ENCODE measurements around the gene CCDC142. TPM values are rescaled to one million over a fixed set of nuclear protein-coding genes. Genes with fewer than 3 reads are reported as not detected.

Gene CCDC142
- polyA plus RNA-seq, 1 of the 3 experiments (the other 2 are of a cell fraction) = 8.7 TPM

- WGBS (ENCODE audit: low lambda C conversion rate) = 91% methylated on average over 44 of the region's 60 CpGs
- H3K9me3 ChIP-seq = no peaks in the 10 kb centered on the region
- H3F3A ChIP-seq (replicated peaks; ENCODE audit: insufficient read depth) = peaks cover 11% of the 10 kb centered on the region
- TF ChIP-seq ZBTB33 (IDR thresholded peaks at IDR 0.05; ENCODE audit: borderline replicate concordance, low read depth) (no peak), TEAD4 (IDR thresholded peaks at IDR 0.05; ENCODE audit: borderline replicate concordance, insufficient read depth) (no peak)
- DNase-seq = peak; percentile 57
- peak overlapping the region; percentile 68 to 90 for H3K4me3 ChIP-seq (ENCODE audit: low read depth in 2 of 2, low read length in 1 of 2)
- peak overlapping the region; percentile 71 for H3K9ac ChIP-seq
- H2AFZ ChIP-seq (ENCODE audit: low read depth) = no peak overlapping the region
- H3K27ac ChIP-seq (ENCODE audit: low read depth in 2 of 2, low read length in 1 of 2) = peak overlapping the region in 1 of 2 experiments; percentile 95; a peak in 1 of 4 replicates
- H3K9me2 ChIP-seq = no peaks in the 10 kb centered on the region
- ChIA-PET POLR2A (interaction anchor here (0.7 to 1.9 kb wide), 6 partner anchors 14 to 38 kb away, joined by 4 to 6 read pairs (median 4); partner anchors contain the start of genes AUP1, CCDC142, HTRA2 and LOXL3), CTCF (interaction anchor here (1.4 to 3.1 kb wide), 6 partner anchors 11 to 73 kb away, joined by 3 to 14 read pairs (median 10); partner anchors contain the start of genes AUP1, CCDC142, DQX1 and HTRA2)
- H3K4me2 ChIP-seq = peak overlapping the region; percentile 99
- peaks cover 9 to 18% of the 10 kb centered on the region in 2 experiments; a peak in 1 of 4 replicates for H3K4me1 ChIP-seq (ENCODE audit: control insufficient read depth in 1 of 2, insufficient read depth in 2 of 2, low read depth in 1 of 2, low read length in 1 of 2)
- peaks cover 4% of the 10 kb centered on the region in 2 experiments for H3K36me3 ChIP-seq (replicated peaks in 1 of 2; ENCODE audit: control insufficient read depth in 1 of 2, insufficient read depth in 2 of 2, low read length in 1 of 2)
- H3K79me2 ChIP-seq (ENCODE audit: insufficient read depth) = peaks cover 23% of the 10 kb centered on the region; the same call in 1 of the 2 replicates
- H3K27me3 ChIP-seq (ENCODE audit: insufficient read depth) = no peaks in the 10 kb centered on the region
- no peaks in the 10 kb centered on the region for H4K20me1 ChIP-seq (ENCODE audit: insufficient read depth)
These were observed 32.6 kb upstream of the CCDC142 start for GRCh38 chr2:74515271-74515980.

- ChIA-PET POLR2A (interaction anchor here (0.7 to 1.9 kb wide), 12 partner anchors 8 to 74 kb away, joined by 3 to 6 read pairs (median 4); partner anchors contain the start of genes AUP1, CCDC142, DQX1 and HTRA2), CTCF (interaction anchor here (1.4 to 3.1 kb wide), 6 partner anchors 12 to 74 kb away, joined by 3 to 14 read pairs (median 10); partner anchors contain the start of genes AUP1, CCDC142, DQX1 and HTRA2)
- Histone ChIP-seq H3K9me2 (no peaks in the 10 kb centered on the region), H3F3A (replicated peaks; ENCODE audit: insufficient read depth) (peaks cover 16% of the 10 kb centered on the region), H3K9ac (peak within 1 kb of the TSS; percentile 71), H2AFZ (ENCODE audit: low read depth) (peak within 1 kb of the TSS; percentile 90), H4K20me1 (ENCODE audit: insufficient read depth) (no peaks in the 10 kb centered on the region), H3K4me2 (peak within 1 kb of the TSS; percentile 99), H3K4me1 (ENCODE audit: control insufficient read depth in 1 of 2, insufficient read depth in 2 of 2, low read depth in 1 of 2, low read length in 1 of 2) (peaks cover 9 to 18% of the 10 kb centered on the region in 2 experiments; a peak in 1 of 4 replicates), H3K27ac (ENCODE audit: low read depth in 2 of 2, low read length in 1 of 2) (peak within 1 kb of the TSS; percentile 53 to 95; a peak in 3 of 4 replicates), H3K79me2 (ENCODE audit: insufficient read depth) (peaks cover 23% of the 10 kb centered on the region; the same call in 1 of the 2 replicates), H3K9me3 (no peaks in the 10 kb centered on the region), H3K27me3 (ENCODE audit: insufficient read depth) (no peaks in the 10 kb centered on the region), H3K36me3 (replicated peaks in 1 of 2; ENCODE audit: control insufficient read depth in 1 of 2, insufficient read depth in 2 of 2, low read length in 1 of 2) (peaks cover 4% of the 10 kb centered on the region in 2 experiments), H3K4me3 (ENCODE audit: low read depth in 2 of 2, low read length in 1 of 2) (peak within 1 kb of the TSS; percentile 68 to 90)
- WGBS (ENCODE audit: low lambda C conversion rate) = 30% methylated on average over 18 of the region's 82 CpGs
- DNase-seq = peak; percentile 96
- TF ChIP-seq ZBTB33 (IDR thresholded peaks at IDR 0.05; ENCODE audit: borderline replicate concordance, low read depth) = no peak
- TF ChIP-seq RXRA (IDR thresholded peaks at IDR 0.05; ENCODE audit: borderline replicate concordance, low read depth) = no peak
- TF ChIP-seq FOXM1 (IDR thresholded peaks at IDR 0.05; ENCODE audit: low read depth) = no peak
- TF ChIP-seq USF1 (IDR thresholded peaks at IDR 0.05; ENCODE audit: borderline replicate concordance, low read depth) = no peak
- TF ChIP-seq MAX (IDR thresholded peaks at IDR 0.05; ENCODE audit: low read depth) = no peak
- no peak for TF ChIP-seq SIN3A (IDR thresholded peaks at IDR 0.05; ENCODE audit: borderline replicate concordance, low read depth, low read length)
- no peak for TF ChIP-seq USF2 (IDR thresholded peaks at IDR 0.05; ENCODE audit: borderline replicate concordance, low read depth, low read length)
- TF ChIP-seq EP300 (IDR thresholded peaks at IDR 0.05; ENCODE audit: borderline replicate concordance in 1 of 2, low read depth in 1 of 2, low read length in 1 of 2) = no peak
- 0 out of 2 replicates have a peak, but pooled peaks have one; percentile 4 for TF ChIP-seq SMC3 (IDR thresholded peaks at IDR 0.05; ENCODE audit: low read depth, low read length)
- peak; percentile 70 for TF ChIP-seq PBX3 (IDR thresholded peaks at IDR 0.05)
- no peak for TF ChIP-seq RCOR1 (IDR thresholded peaks at IDR 0.05; ENCODE audit: low read length)
- TF ChIP-seq FOXJ3 (CRISPR knock-in tag; IDR thresholded peaks at IDR 0.05) = no peak
- TF ChIP-seq GATA2 (CRISPR knock-in tag; IDR thresholded peaks at IDR 0.05) = no peak
These were observed 31.8 kb upstream of the CCDC142 start, which contains the start of gene TLX2 for GRCh38 chr2:74514368-74515270. Gene TLX2, plus strand, starts transcription at chr2:74514450. Its CDS starts 357 bp downstream, at chr2:74514807.

All from SK-N-SH (cell line).